COLO829 (cell line): ENCODE data around the gene PPP2R5C.

ENCODE experiments used
- DNase-seq: peaks from one replicate; pipeline ENCODE4 v3.0.0; 2012; ENCODE audit warnings: low spot score

PPP2R5C gene

DNA sequence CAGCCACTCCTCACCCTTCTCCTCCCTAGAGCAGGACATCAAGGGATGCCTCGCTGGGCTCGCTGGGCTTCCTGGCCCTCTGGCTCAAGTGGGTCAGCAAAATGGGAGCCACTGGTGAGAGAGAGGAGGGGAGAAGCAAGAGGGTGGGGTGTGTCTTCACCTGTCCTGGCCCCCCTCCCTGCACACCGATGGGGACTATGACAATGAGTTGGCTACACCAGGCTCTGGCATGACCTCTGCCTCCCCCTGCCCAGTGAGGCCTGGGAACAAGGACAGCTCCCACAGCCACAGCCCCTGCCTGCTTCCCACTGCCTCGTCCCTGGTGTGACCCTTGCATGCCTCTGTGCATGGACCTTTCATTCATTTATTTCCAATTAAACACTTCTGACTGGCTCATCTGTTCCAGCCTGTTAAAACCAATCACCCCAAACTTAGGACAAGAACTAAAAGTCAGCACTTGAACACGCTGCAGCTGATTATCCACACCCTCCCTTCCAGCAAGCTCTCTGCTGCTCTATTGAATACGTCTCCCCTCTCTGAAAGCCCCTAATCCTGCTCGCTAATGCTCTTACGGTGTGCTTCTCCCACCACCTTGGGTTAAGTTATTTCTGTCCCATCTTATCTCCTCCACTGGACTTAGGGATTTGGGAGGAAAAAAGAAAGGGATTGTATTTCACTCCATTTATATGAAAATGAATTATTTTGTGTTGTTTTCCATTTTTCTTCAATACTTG lies 5.8 kb upstream of the PPP2R5C start:
- DNase-seq = no peak

DNA sequence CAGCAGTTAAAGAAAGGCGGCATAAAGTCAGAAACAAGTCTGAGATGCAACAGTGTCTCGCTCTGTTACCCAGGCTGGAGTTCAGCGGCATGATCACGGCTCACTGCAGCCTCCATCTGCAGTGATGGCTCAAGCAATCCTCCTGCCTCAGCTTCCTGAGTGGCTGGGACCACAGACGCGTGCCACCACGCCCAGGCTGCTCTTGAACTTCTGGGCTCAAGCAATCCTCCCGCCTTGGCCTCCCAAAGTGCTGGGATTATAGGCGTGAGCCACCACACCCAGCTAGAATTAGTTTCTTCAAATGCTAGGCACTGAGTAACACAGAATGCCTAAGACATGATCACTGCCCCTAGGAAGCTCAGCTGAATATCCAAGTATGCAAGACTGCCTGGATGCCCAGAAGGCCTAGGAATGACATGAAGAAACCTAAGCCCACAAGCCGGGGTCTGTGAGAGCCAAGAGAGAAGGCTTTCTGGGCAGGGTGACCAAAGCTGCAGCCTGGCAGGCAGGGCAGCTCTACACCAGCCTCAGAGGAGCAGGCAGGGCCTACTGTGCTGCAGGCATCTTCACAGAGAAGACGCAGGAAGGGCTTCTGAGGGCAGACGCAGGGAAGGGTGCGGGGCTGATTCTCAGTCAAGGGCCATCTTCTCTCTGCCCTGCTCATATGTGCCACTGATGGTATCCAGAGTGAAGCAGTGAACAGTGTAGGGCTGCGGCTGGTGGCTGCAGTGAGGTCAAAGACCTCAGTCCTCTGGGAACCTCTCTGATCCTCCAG lies 4.3 kb upstream of the PPP2R5C start:
- DNase-seq = no peak

DNA sequence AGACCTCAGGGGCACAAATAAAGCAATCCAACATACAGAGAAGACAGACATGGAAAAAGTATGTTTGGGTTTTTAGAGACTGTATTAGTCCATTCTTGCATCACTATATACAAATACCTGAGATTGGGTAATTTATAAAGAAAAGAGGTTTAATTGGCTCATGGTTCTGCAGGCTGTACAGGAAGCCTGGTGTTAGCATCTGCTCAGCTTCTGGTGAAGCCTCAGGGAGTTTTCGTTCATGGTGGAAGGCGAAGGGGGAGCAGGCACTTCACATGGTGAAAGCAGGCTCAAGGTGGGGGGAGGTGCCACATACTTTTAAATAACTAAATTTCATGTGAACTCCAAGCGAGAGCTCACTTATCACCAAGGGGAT lies 3.7 kb upstream of the PPP2R5C start:
- no peak for DNase-seq

DNA sequence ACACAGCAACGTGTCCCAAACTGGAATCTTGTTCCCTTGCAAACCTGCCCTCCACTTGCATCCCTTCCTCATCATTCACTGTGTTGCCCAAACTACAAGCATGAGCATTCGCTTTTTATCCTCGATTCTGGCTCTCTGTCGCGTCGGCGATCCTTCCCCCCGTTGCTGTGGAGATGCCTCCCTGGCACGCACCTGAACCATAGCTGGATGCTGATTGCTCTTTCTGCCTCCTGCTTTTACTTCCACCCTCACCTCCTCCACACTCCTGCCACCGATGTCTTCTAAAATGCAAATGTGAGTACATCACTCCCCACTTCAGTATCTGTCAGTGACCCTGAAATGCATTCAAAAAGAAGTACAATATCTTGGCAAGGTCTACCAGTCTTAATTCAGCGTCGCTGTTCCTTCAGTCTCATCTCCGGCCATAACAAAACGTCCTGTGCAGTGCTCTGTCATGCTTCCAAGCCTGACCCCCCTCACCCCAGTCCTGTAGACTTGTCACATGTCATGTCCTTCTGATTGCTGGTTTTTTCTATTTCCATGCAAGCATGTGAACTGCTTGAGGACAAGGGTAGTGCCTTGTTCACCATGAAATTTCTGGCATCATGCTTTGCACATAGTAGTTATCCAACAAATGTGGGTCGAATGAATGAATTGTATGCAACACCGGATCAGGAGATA lies 2.5 kb upstream of the PPP2R5C start:
- no peak for DNase-seq

DNA sequence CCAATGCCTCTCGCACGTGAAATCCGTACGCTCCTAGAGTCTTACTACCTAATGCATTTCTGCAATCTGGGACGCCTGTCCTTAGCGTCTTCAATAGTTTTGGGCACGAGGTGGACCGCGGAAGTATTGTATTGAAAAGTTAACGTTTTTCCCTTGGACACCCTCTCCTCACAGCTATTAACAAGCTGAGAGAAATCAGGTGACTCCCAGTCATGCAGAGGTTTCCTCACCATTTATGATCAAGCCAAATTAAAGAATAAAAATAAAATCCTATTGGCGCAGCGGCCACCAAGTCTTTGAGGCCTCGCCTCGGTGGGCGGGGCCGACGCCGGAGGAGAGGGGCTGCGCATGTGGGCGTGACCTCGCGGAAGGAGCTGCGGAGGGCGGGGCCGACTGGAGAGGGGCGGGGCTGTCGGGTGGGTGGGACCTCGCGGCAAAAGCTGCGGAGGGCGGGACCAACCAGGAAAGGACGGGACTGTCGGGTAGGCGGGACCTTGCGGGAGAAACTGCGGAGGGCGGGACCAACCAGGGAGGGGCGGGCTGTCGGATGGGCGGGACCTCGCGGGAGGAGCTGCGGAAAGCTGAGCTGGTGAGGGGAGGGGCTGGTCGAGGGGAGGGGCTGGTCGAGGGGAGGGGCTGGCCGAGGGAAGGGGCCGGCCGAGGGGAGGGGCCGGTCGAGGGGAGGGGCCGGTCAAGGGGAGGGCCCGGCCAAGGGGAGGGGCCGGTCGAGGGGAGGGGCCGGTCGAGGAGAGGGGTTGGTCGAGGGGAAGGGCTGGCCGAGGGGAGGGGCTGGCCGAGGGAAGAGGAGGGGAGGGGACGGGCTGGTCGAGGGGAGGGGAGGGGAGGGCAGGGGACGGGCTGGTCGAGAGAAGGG lies 1.1 kb upstream of the PPP2R5C start:
- peak; percentile 99 for DNase-seq

DNA sequence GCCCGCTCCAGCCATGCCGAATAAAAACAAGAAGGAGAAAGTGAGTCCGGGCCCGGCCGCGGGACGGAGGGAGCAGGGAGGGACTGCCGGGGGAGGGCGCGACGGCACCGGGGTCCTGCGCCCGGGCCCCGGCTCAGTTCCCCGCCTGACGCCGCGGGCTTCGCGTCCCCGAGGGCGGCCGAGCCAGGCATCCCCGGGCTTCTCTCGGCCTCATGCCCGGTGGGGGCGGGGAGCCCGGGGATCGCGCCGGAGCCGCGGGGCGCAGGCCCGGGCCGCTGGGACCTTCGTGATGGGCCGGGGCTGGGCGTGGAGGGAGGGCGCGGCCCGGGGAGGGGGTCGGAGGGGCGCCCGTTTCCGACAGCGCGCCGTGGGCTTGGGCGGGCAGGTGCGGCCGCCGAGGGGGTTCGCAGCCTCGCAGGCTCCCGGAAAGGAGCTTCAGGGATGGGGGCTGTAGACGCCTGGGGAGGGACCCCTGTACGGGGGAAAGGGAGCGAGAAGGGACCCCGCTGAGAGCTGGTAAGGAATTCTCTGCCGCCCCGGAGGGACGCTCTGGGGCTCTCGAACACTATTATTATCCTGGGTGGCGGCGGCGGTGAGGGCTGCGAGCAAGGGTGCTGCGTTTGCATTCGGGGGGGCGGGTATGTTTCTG lies 496 bp downstream of the PPP2R5C start:
- no peak for DNase-seq

DNA sequence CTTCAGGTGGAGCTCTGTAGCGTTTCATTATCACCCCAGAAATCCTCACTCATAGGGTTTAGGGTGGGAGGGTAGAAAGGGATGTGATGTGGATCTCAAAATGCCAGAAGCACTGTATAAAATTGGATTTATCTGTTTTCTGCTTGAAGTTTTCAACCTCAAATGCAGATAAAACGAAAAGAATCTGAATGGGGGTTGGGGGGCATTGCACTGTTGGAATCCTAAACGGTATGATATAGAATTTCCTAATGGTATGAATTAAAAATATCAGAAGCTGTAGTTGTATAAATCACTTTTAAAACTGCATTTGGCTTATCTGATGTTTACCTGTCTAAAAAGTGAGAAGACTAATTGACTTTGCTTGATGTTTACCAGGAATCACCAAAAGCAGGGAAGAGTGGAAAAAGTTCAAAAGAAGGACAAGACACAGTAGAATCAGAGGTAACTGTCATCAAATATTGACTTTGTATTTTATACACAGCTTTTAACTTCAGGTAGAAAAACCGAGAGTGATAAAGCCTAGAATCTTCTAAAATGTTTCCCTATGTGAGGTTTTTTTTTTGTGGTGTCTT lies 1.1 kb downstream of the PPP2R5C start:
- DNase-seq = no peak

DNA sequence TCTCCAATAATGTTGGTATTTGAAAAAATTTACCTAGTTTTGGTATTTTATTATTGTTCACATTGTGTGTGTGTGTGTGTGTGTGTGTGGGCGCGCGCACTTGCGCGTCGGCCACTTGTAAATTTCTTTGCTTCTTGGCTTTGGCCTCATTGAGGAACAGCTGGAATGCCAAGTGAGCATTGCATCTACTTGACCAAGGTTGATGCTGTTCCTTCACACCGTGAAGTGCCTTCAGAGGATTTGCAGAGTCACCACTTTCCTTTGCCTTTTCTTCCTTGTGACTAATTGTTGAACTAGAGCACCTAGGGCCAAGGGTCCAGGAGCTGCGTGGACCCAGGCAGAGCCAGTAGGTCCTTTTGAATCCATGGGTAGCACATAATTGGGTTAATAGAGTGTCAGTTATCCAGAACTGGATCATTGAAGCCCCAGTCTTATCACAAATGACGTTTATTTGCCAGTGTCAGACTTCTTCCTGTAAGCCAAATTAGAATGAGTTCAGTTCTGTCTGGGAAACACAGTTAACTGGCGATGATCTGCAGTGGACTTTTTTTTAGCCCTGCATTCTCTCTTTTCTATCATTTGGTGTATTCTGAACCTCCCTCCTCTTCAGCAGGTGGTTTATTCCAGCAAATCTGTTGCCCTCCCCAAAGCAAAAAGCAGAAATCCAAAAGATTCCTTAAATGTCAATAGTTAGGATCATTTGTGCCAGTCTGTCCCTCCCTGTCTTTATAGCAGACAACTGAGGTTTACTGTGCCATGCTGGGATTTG lies 2.6 kb downstream of the PPP2R5C start:
- no peak for DNase-seq

DNA sequence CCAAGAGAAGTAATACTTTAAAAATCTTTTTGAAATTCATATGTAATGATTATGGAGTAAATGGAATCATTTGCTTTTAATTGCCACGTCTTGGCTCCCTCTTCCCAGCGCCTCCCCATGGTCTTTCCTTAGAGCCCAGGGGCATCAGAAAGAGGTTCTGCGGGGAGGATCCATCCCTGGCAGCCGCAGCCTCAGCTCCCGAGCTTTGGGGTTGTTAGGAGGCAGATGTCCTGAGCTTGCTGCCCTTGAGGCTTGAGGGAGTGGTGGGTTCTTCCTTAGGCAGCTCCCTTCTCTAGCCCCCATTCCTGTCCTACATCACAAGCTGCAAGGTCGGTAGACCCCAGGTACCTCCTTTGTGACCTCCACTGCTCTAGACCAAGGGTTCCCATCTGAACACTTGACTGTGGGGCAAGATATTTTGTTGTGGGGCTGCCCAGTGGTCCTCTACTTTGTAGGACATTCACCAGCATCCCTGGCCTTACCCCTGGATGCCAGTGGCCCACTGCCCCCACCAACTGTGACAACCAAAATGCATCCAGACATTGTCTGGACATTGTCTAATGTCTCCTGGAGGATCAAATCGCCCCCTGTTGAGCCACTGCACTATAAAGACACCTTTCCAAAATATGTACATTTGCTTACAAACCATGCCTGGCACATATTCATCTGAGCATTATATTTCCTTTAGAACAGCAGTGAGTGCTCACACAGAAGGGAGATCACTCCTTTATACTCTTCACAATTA lies 6.3 kb downstream of the PPP2R5C start:
- no peak for DNase-seq

DNA sequence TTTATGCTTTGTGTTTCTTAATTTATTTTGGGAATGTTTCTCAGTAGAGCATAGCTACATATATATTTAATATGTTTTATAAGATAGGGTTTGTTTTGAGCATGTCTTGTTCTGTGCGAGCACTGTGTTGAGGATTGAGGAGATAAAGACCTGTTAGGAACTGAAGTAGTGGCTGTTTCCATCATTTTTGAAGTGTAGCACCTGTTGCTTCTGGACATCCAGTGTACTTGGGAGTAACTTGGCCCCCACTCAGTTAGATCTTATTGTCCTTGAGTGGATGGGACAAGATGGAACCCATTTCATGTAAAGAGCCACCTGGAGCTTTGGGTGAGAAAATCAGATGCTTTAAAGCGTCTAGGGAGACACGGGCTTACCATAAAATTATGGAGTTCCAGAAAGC lies 8.7 kb downstream of the PPP2R5C start:
- DNase-seq = no peak

DNA sequence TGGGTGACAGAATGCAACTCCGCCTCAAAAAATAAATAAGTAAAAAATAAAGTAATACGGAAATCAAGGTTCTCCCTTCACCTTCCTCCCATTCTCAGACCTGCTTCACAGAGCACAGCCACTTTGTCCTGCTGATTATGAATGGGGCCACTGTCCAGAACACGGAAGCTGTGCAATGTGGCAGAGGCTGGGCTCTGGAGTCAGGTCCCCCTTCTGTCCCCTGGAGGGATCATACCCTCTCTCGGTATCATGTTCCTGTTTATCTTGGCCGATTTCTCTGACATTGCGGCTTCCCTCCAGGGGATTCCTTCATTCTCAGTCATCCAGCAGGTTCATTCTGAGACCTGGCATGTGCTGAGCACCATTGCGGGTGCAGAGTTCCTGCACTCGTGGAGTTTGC lies 11.3 kb downstream of the PPP2R5C start:
- DNase-seq = no peak

DNA sequence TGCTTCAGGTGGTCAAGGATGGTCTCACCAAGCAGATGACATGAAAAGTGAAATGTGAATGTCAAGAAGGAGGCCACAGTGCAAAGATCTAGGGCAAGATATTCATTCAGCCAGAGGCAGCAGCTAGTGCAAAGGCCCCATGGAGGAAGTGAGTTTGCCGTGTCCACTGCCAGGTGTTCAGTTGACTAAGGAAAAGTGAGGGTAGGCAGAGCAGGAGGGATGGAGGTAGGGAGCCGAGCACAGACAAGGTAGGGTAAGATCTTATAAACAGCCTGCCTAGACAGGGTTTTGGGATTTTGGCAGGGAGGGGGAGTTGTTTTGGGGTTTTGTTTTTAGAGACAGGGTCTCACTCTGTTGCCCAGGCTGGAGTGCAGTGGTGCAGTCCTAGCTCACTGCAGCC lies 11.9 kb downstream of the PPP2R5C start:
- DNase-seq = no peak

DNA sequence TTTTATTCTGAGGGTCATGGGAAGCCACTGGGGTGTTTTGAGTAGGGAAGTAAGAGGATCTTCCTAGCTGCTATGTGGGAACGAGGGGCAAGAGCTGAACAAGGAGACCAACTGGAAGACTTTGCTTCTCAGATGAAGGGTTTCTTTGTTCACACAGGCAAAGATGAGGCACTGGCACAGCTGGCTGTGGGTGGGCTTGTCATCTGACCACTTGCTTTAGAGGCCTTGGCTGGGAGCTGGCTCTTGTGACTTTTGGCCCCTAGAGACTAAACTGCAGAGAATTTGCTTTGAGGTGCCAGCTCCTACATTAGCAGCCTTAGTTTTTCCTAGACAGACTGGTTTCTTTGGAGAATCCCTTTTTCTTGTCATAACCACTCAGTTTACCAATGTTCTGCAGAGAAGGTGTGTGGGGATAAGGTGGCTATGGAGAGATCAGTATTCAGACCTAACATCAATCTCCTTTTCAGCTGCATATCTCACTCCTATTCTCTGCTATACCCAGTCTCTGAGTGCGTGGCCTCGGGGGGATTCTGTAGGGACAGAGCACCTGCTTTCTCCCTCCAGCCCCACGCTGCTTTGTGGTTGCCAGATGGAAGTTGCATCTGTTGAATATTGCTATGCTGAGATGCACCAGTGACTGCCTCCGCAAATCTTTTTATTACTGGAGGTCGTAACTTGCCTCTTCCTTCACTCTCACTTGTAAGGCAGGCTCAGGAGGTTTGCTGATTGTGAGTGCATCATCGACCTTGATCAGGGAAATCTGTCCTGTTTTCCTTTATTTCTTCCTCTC lies 12.7 kb downstream of the PPP2R5C start:
- DNase-seq = peak; percentile 63

DNA sequence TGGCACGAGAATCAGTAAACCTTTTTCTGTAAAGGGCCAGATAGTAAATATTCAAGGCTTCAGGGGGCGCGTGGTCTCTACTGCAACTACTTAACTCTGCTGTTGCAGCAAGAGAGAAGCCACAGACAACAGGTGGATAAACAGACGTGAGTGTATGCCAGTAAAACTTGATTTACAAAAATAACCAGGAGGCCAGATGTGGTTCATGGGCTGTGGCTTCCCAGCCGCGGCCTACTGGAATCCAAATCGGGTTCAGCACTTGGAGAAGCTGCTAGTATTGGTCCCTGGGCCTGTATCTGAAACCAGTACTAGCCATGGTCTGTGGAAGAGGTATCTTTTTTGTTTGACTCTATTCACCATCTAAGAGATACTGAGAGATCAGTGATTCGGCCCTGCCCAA lies 13.3 kb downstream of the PPP2R5C start:
- no peak for DNase-seq

DNA sequence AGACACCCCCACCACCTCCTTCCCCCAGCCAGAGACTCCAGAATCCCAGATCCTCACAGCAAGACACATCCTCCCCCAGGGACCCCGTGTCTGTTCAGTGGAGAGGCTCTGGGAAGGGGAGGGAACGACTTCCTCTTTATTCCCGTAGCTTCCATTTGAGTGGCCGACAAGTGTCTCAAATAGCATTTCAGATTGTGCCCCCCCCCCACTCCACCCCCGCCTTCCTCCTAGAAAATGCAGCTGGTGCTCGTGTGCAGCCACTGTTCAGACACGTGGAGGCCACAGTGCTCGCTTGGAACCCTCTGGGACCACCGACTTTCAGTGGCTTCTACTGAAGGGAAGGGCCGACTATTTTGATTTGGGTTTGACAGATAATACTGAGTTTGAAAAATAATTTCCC lies 14.3 kb downstream of the PPP2R5C start:
- no peak for DNase-seq

DNA sequence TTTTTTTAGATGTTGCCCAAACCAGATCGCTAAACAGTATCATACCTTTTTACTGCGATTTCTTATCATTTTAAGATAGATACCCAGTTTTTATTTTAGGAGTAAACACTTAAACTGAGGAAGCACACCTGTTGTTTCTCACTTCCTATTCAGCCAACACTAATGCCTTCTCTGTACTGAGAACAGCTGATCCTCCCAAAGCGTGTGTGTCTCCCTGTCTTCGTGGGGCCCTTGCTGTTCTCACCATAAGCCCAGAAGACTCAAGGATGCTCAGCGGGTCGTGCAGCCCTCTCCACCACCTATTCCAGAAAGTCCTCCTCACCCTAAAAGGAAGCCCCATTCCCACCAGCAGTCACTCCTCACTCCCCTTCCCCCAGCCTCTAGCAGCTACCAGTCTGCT lies 14.8 kb downstream of the PPP2R5C start:
- no peak for DNase-seq

DNA sequence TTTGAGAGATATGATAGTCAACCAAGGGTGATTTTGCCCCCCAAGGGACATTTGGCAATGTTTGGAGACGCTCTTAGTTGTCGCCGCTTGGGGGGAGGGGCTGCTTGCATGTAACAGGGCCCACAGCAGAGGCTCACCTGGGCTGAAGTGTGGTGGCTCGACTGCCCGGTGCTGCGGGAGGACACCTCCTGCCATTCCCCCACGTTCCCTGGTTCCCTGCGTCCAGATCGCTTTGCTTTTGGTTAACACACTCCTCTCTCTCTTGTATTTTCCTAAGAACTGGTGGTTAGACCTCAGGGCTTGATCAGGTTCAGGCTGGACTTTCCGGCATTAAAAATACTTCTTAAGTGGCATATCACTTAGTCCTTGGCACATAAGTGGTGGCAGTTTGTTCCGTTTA lies 18.9 kb downstream of the PPP2R5C start:
- no peak for DNase-seq

DNA sequence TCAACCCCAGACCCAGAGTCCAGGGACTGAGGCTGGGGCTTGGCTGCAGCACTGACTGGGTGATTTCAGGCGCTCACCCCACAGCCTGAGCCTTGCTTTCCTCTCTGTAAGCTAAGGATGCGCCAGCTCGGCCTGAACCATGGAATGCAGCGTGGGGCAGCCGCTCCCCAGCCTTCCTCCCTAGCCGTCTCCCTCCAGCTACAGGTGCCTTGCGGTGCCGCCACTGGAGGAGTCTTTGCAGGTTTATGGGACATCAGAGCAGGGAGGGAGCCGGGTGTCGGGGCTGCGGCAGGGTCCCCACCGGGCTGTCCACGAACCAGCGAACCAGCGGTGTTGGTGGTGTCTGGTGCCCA lies 19.4 kb downstream of the PPP2R5C start:
- DNase-seq = no peak
